Pancreas (tissue), 10 donors: ENCODE measurements around the gene PNPLA3. TPM values are rescaled to one million over a fixed set of nuclear protein-coding genes. Genes with fewer than 3 reads are reported as not detected.
A peak's percentile ranks its signal among the peaks of the same experiment; 100 is the strongest.
"Not testable (repeated sequence)": the region's sequence is repeated elsewhere in the genome, so short reads cannot be mapped to it uniquely, and the experiment has no call there.

ENCODE experiments used
- ATAC-seq, 4 donors: fragments of 200-7000 bp; cut with Tn5 transposase; one replicate each; pipeline versions ENCODE4 v1.8.0 to v1.9.1; 2020; ENCODE audit warnings: mild to moderate bottlenecking in 4 of 4, moderate library complexity in 4 of 4
- DNase-seq, 6 donors: peaks; one replicate each; pipeline ENCODE4 v3.0.0-alpha.2; 2020
- FAIRE-seq: peaks from 2 replicates; lab custom pipeline; 2012; peaks lifted over from hg19 to GRCh38; lab: Jason Lieb, UNC
- H3K27ac ChIP-seq, 4 donors: fragments of 200-600 bp; sonication (generic); 1 replicate in 3 of 4; 2 replicates in 1 of 4; pipeline versions ENCODE4 v1.5.0 to v1.8.0; 2020
- H3K27me3 ChIP-seq, 4 donors: fragments of 200-600 bp; one replicate each; pipeline ENCODE4 v1.8.0; 2021
- H3K36me3 ChIP-seq, 3 donors: fragments of 200-600 bp; sonication (generic) in 1 of 3; one replicate each; pipeline versions ENCODE4 v1.5.0 to v1.8.0; 2020 to 2021
- H3K4me1 ChIP-seq, 3 donors: fragments of 200-600 bp; one replicate each; pipeline ENCODE4 v1.8.0; 2021
- H3K4me3 ChIP-seq, 4 donors: fragments of 200-600 bp; sonication (generic) in 2 of 4; one replicate each; pipeline versions ENCODE4 v1.5.0 to v1.8.0; 2020 to 2021
- H3K9me3 ChIP-seq, 4 donors: fragments of 200-600 bp; one replicate each; pipeline ENCODE4 v1.8.0; 2021
- WGBS, 2 donors: extraction: QIAGEN DNeasy Blood & Tissue Kit; methylation state at CpG; one replicate each; pipeline ENCODE4 v1.1.7; 2013; 5-methylcytosine and 5-hydroxymethylcytosine counted together
- intact Hi-C, 3 donors: fragments of 100-400 bp; cut with DNase I; formaldehyde crosslinking; loops; one replicate each; pipeline versions ENCODE4 v1.11.1 to v1.14.2; 2022
- polyA plus RNA-seq, 2 donors: library from polyadenylated mRNA; stranded (reverse); fragments of 200-250 nt; gene quantifications; one replicate each; pipeline ENCODE4 v1.2.3, GENCODE V29; 2013
- total RNA-seq, 6 donors: library from RNA; stranded (reverse); fragmentation: NEBNext Ultra II Directional in 4 of 6; extraction: Animal tissue kit (Norgen Biotek cat#: 25700) in 4 of 6; gene quantifications; one replicate each; pipeline versions ENCODE4 v1.2.1 to v1.2.4, GENCODE V29; 2021 to 2023
- TF ChIP-seq, protein P1 (sequence below), 4 donors: fragments of 200-600 bp; sonication (generic) in 3 of 4; IDR thresholded peaks; one replicate each; pipeline versions ENCODE4 v1.5.0 to v1.8.0; 2021; ENCODE audit warnings: antibody characterized with exemption in 4 of 4
- donor health status: healthy with polysubstance abuse.
- donor health status: DM: no; HTN: no; CAD: no; lungs with moderate emphysema.
- donor health status: DM: no; HTN: no; CAD: no.
- donor health status: control.
- donor health status: control.
- donor health status: Bipolar disorder and iron deficiency.
- donor health status: DM: yes; HTN: yes; CAD: no.
- donor health status: DM: no; HTN: no; CAD: no.
- donor health status: DM: no; HTN: no; CAD: no.
- donor health status: DM: yes; HTN: yes; CAD: no.

The PNPLA3 gene
- total and polyA plus RNA-seq, 8 donors: 0.07 to 0.70 (median 0.18) TPM; not detected in 2

GRCh38 chr22:43897751-43898261 is 25.8 kb upstream of the PNPLA3 start:
- Histone ChIP-seq H3K4me3 (no peak overlapping the region), H3K27ac (no peak overlapping the region), H3K9me3 (no peaks in the 10 kb centered on the region), H3K27me3 (no peaks in the 10 kb centered on the region), H3K4me1 (no peaks in the 10 kb centered on the region), H3K36me3 (no peaks in the 10 kb centered on the region)
- intact Hi-C loops: no loop called here
- TF ChIP-seq, protein P1, sequence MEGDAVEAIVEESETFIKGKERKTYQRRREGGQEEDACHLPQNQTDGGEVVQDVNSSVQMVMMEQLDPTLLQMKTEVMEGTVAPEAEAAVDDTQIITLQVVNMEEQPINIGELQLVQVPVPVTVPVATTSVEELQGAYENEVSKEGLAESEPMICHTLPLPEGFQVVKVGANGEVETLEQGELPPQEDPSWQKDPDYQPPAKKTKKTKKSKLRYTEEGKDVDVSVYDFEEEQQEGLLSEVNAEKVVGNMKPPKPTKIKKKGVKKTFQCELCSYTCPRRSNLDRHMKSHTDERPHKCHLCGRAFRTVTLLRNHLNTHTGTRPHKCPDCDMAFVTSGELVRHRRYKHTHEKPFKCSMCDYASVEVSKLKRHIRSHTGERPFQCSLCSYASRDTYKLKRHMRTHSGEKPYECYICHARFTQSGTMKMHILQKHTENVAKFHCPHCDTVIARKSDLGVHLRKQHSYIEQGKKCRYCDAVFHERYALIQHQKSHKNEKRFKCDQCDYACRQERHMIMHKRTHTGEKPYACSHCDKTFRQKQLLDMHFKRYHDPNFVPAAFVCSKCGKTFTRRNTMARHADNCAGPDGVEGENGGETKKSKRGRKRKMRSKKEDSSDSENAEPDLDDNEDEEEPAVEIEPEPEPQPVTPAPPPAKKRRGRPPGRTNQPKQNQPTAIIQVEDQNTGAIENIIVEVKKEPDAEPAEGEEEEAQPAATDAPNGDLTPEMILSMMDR (IDR thresholded peaks at IDR 0.05): no peak
- FAIRE-seq: no peak
- DNase-seq: peak in 1 of 6 donors; percentile 23
- 25 to 27% methylated on average over 12 of the region's 12 CpGs for WGBS, 2 donors
- peak in 2 of 4 donors; percentile 30 to 49 for ATAC-seq

DNA sequence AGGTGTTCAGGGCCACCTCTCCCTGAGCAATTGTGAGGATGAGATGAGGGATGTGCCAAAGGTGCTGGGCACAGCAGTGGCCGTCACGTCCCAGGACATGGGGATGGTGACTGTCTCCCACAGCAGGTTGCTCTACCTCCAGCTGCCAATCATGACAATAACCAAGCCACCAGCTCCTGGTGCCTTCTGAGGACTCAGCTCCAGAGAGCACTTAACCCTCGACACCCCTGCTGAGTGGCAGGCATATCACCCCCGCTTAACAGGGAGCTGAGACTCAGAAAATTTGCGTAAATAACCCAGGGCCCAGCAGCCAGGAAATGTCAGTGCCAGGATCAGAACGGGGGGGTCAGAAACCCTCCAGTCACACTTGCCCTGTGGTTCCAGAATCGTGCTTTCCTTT is 23.4 kb upstream of the PNPLA3 start:
- Histone ChIP-seq H3K27me3 (no peaks in the 10 kb centered on the region), H3K4me3 (no peak overlapping the region), H3K36me3 (no peaks in the 10 kb centered on the region), H3K4me1 (no peaks in the 10 kb centered on the region), H3K9me3 (no peaks in the 10 kb centered on the region), H3K27ac (no peak overlapping the region)
- intact Hi-C loops: no loop called here
- WGBS, 2 donors: 35 to 53% methylated on average over 7 of the region's 7 CpGs
- no peak for DNase-seq
- FAIRE-seq: no peak
- ATAC-seq: no peak
- TF ChIP-seq, protein P1 (IDR thresholded peaks at IDR 0.05): no peak

DNA sequence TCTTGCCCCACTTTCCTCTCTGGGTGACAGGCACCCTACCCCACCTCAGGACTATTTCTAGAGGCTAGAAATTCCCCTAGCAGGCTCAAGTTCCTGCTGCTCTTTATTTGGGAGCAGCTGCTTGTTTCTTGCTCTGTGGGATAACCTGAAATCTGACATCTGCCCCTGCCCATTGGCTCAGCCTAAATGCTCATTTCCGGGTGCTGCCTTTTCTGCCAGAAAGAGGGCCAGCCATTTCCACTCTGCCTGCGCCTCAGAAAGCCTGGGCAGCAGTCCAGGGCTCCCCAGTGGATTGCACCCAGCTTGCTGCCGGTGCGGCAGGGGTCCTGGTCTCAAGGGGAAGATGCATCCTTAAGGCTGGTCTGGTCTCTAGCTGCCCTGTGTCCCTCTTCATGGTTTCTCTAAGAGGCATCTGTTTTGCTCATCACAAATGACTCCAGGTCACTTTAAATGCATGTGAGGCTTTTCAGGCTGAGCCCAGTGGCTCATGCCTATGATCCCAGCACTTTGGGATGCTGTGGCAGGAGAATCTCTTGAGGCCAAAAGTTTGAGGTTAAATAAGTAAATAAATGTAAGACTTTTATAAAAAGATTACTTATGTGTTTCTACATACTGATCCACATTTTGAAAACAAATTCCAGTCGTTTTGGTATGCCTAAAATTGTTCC is 21.5 kb upstream of the PNPLA3 start:
- ATAC-seq: no peak
- no peak for DNase-seq
- no peak overlapping the region for H3K4me3 ChIP-seq
- no peaks in the 10 kb centered on the region for H3K36me3 ChIP-seq
- H3K27ac ChIP-seq: no peak overlapping the region
- H3K4me1 ChIP-seq: no peaks in the 10 kb centered on the region
- TF ChIP-seq, protein P1 (IDR thresholded peaks at IDR 0.05): no peak
- WGBS, 2 donors: 33 to 56% methylated on average over 5 of the region's 5 CpGs
- H3K27me3 ChIP-seq: no peaks in the 10 kb centered on the region
- no peak for FAIRE-seq
- intact Hi-C loops: no loop called here
- H3K9me3 ChIP-seq: no peaks in the 10 kb centered on the region

- not testable (repeated sequence) for FAIRE-seq, ATAC-seq
These were observed 20.6 kb upstream of the PNPLA3 start for GRCh38 chr22:43903033-43903432.

GRCh38 chr22:43904412-43904811 is 19.2 kb upstream of the PNPLA3 start:
- H3K27ac ChIP-seq, H3K9me3 ChIP-seq, intact Hi-C loops, FAIRE-seq, H3K36me3 ChIP-seq, ATAC-seq, H3K4me3 ChIP-seq, H3K27me3 ChIP-seq, H3K4me1 ChIP-seq: not testable (repeated sequence)
- WGBS, 2 donors: 26 to 36% methylated on average over 11 to 12 of the region's 12 CpGs
- peak in 2 of 6 donors; percentile 25 to 37 for DNase-seq

More at GRCh38 chr22:43903033-43903432, 20.6 kb upstream of the PNPLA3 start:
- H3K36me3 ChIP-seq, H3K27ac ChIP-seq, H3K4me3 ChIP-seq, H3K4me1 ChIP-seq, H3K27me3 ChIP-seq, DNase-seq, H3K9me3 ChIP-seq, intact Hi-C loops: not testable (repeated sequence)
- WGBS, 2 donors: 59 to 75% methylated on average over 11 to 12 of the region's 12 CpGs

- H3K27me3 ChIP-seq: no peaks in the 10 kb centered on the region
- WGBS, 2 donors: 33 to 42% methylated on average over 7 of the region's 7 CpGs
- no peak overlapping the region for H3K4me3 ChIP-seq
- no peaks in the 10 kb centered on the region for H3K9me3 ChIP-seq
- ATAC-seq (no peak), DNase-seq (no peak), FAIRE-seq (no peak)
- TF ChIP-seq, protein P1 (IDR thresholded peaks at IDR 0.05): no peak
- intact Hi-C loops: no loop called here
- H3K4me1 ChIP-seq: no peaks in the 10 kb centered on the region
- H3K36me3 ChIP-seq: no peaks in the 10 kb centered on the region
- H3K27ac ChIP-seq: no peak overlapping the region
These were observed 17.9 kb upstream of the PNPLA3 start for GRCh38 chr22:43905681-43906080.
